Left lung (tissue), 10 donors: ENCODE measurements around the gene MCCC1. TPM values are rescaled to one million over a fixed set of nuclear protein-coding genes. Genes with fewer than 3 reads are reported as not detected.

Experiments
- ATAC-seq: fragments of 200-7000 bp; cut with Tn5 transposase; one replicate; pipeline ENCODE4 v1.9.1; 2020; ENCODE audit warnings: moderate library complexity
- DNase-seq, 4 donors: peaks; one replicate each; pipeline ENCODE4 v3.0.0-alpha.2; 2013 to 2020
- H3K27ac ChIP-seq, 2 donors: fragments of 200-600 bp; sonication (generic) in 1 of 2; one replicate each; pipeline versions ENCODE4 v1.5.0 to v1.8.0; 2020 to 2021
- H3K27me3 ChIP-seq, 2 donors: fragments of 200-600 bp; sonication (generic) in 1 of 2; one replicate each; pipeline versions ENCODE4 v1.5.0 to v1.8.0; 2020 to 2021
- H3K36me3 ChIP-seq, 2 donors: fragments of 200-600 bp; sonication (generic) in 1 of 2; one replicate each; pipeline versions ENCODE4 v1.5.0 to v1.8.0; 2020 to 2021
- H3K4me1 ChIP-seq, 2 donors: fragments of 200-600 bp; one replicate each; pipeline ENCODE4 v1.8.0; 2021
- H3K4me3 ChIP-seq, 2 donors: fragments of 200-600 bp; sonication (generic) in 1 of 2; one replicate each; pipeline versions ENCODE4 v1.5.0 to v1.8.0; 2020 to 2021; ENCODE audit warnings: mild to moderate bottlenecking in 1 of 2
- H3K9me3 ChIP-seq, 2 donors: fragments of 200-600 bp; sonication (generic) in 1 of 2; one replicate each; pipeline versions ENCODE4 v1.5.0 to v1.8.0; 2020 to 2021
- CTCF ChIP-seq, 2 donors: fragments of 200-600 bp; sonication (generic) in 1 of 2; IDR thresholded peaks; one replicate each; pipeline versions ENCODE4 v1.5.0 to v1.8.0; 2021; ENCODE audit warnings: antibody characterized with exemption in 2 of 2
- intact Hi-C, 2 donors: fragments of 100-400 bp; cut with DNase I; formaldehyde crosslinking; loops; one replicate each; pipeline versions ENCODE4 v1.11.2 to v1.14.2; 2022
- polyA plus RNA-seq, 6 donors: library from polyadenylated mRNA; unstranded; fragments of 120-200 nt; gene quantifications; one replicate each; pipeline ENCODE4 v1.2.1, GENCODE V29; 2013; ENCODE audit not compliant: insufficient read length in 6 of 6
- total RNA-seq, 2 donors: library from RNA; stranded (reverse); fragmentation: NEBNext Ultra II Directional; extraction: Animal tissue kit (Norgen Biotek cat#: 25700); gene quantifications; one replicate each; pipeline ENCODE4 v1.2.1, GENCODE V29; 2021
- donor health status: DM: no; HTN: yes; CAD: no.
- donor health status: DM: no; HTN: no; CAD: no.

The MCCC1 gene
- total and polyA plus RNA-seq, 8 donors = 45.4 to 61.8 (median 51.1) TPM

GRCh38 chr3:183038221-183038620, 61.1 kb downstream of the MCCC1 start:
- no peak for DNase-seq
- TF ChIP-seq CTCF (IDR thresholded peaks at IDR 0.05) = no peak
- intact Hi-C loops = no loop called here
- Histone ChIP-seq H3K4me1 (no peaks in the 10 kb centered on the region), H3K27me3 (no peaks in the 10 kb centered on the region), H3K27ac (no peak overlapping the region), H3K4me3 (no peak overlapping the region), H3K9me3 (no peaks in the 10 kb centered on the region), H3K36me3 (peaks cover 0 to 92% of the 10 kb centered on the region in 2 donors)
- ATAC-seq = no peak

- DNase-seq = no peak
- ATAC-seq = no peak
- no peak overlapping the region for H3K4me3 ChIP-seq
- H3K27me3 ChIP-seq = no peaks in the 10 kb centered on the region
- intact Hi-C loops = no loop called here
- H3K9me3 ChIP-seq = no peaks in the 10 kb centered on the region
- H3K4me1 ChIP-seq = no peaks in the 10 kb centered on the region
- TF ChIP-seq CTCF (IDR thresholded peaks at IDR 0.05) = no peak
- H3K36me3 ChIP-seq = peaks cover 0 to 87% of the 10 kb centered on the region in 2 donors
- no peak overlapping the region for H3K27ac ChIP-seq
Measured at GRCh38 chr3:183033746-183034145, 65.5 kb downstream of the MCCC1 start.

- no peaks in the 10 kb centered on the region for H3K9me3 ChIP-seq
- no peak overlapping the region for H3K27ac ChIP-seq
- H3K4me1 ChIP-seq = no peaks in the 10 kb centered on the region
- peaks cover 0 to 87% of the 10 kb centered on the region in 2 donors for H3K36me3 ChIP-seq
- ATAC-seq (no peak), DNase-seq (no peak)
- H3K27me3 ChIP-seq = no peaks in the 10 kb centered on the region
- H3K4me3 ChIP-seq = no peak overlapping the region
- TF ChIP-seq CTCF (IDR thresholded peaks at IDR 0.05) = no peak
- intact Hi-C loops = no loop called here
Measured at GRCh38 chr3:183032880-183033555, 66.3 kb downstream of the MCCC1 start.

- no peak for TF ChIP-seq CTCF (IDR thresholded peaks at IDR 0.05)
- ATAC-seq = no peak
Measured at GRCh38 chr3:183031826-183032225, 67.5 kb downstream of the MCCC1 start.

GRCh38 chr3:183028416-183028815, 70.9 kb downstream of the MCCC1 start:
- no peaks in the 10 kb centered on the region for H3K27me3 ChIP-seq
- ATAC-seq (no peak), DNase-seq (no peak)
- intact Hi-C loops = no loop called here
- H3K4me1 ChIP-seq = no peaks in the 10 kb centered on the region
- no peaks in the 10 kb centered on the region for H3K9me3 ChIP-seq
- no peak for TF ChIP-seq CTCF (IDR thresholded peaks at IDR 0.05)
- H3K27ac ChIP-seq = no peak overlapping the region
- H3K4me3 ChIP-seq = no peak overlapping the region
- peaks cover 0 to 54% of the 10 kb centered on the region in 2 donors for H3K36me3 ChIP-seq

More at GRCh38 chr3:183031826-183032225, 67.5 kb downstream of the MCCC1 start:
- Histone ChIP-seq H3K4me1 (no peaks in the 10 kb centered on the region), H3K36me3 (peaks cover 0 to 79% of the 10 kb centered on the region in 2 donors), H3K27ac (no peak overlapping the region), H3K9me3 (no peaks in the 10 kb centered on the region), H3K27me3 (no peaks in the 10 kb centered on the region), H3K4me3 (no peak overlapping the region)
- DNase-seq = no peak
- intact Hi-C loops = no loop called here
